ENCODE results near the gene VDAC1.
A peak's percentile ranks its signal among the peaks of the same experiment; 100 is the strongest.
"Not testable (repeated sequence)": the region's sequence is repeated elsewhere in the genome, so short reads cannot be mapped to it uniquely, and the experiment has no call there.

The VDAC1 gene, protein sequence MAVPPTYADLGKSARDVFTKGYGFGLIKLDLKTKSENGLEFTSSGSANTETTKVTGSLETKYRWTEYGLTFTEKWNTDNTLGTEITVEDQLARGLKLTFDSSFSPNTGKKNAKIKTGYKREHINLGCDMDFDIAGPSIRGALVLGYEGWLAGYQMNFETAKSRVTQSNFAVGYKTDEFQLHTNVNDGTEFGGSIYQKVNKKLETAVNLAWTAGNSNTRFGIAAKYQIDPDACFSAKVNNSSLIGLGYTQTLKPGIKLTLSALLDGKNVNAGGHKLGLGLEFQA

DNA sequence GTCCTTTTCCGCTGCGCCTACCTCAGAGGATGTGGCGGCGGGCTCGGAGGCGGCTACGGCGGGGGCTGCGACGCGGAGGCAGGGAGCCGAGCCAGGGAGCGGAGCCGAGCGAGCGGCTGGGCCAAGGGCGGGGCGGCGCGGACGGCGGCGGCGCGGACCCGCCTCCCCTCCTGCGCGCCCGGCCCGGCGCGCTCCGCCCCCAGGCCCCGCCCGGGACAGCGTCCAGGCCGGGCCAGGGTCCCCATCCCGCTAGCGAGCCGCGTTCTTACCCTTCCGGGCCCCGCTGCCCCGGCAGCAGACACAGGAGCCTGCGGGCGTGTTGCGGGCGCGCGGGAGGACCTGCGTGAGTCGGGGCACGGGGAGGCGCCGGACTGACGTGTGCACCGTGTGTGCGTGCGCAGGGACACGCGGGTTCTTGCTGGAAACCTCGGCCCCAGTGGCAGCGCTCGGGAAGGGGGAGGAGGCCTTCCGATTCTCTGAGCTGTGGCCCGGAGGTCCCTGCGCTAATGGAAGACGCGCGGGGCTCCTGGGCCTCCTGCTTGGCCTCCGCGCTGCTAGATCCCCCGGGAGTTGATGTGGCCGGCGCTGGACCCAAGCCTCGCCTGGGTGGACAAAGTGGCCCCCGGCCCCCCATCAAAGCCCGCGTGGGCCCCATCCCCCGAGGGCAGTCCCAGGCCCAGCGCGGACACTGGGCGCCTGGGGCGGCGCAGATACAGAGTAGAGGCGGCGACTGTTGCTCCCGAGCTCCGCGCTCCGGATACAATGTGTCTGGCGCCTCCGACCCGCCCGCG, at the start of gene VDAC1:
TSS of gene VDAC1 (minus strand) at position 350 of the 791 bp plus-strand sequence. CDS start 11,963 bp downstream, outside the sequence.
- DNase-seq = peak; percentile 8

DNA sequence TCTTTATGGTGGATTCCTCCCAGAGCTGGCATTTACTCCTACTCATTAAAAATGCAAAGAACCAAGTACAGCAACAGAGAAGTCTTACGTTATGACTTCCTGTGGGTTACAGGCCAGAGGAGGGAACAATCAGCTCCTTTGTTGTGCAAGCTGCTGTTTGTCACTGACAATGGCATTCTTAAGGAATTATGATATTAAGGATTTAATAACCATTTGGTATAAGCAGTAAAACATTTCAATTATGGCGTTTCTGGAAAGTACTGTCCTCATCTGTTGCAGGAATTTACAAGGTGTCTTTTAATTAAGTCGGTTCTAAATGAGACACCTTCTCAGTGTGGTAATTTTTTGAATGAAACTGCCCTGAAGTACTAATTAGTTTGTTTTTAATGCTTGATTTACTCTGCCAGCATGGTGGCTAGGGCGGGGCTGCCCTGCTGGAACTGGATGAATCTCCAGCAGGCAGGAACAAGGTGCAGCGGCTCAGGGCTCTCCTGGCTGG, 49.1 kb upstream of the VDAC1 start:
- no peak for DNase-seq

DNA sequence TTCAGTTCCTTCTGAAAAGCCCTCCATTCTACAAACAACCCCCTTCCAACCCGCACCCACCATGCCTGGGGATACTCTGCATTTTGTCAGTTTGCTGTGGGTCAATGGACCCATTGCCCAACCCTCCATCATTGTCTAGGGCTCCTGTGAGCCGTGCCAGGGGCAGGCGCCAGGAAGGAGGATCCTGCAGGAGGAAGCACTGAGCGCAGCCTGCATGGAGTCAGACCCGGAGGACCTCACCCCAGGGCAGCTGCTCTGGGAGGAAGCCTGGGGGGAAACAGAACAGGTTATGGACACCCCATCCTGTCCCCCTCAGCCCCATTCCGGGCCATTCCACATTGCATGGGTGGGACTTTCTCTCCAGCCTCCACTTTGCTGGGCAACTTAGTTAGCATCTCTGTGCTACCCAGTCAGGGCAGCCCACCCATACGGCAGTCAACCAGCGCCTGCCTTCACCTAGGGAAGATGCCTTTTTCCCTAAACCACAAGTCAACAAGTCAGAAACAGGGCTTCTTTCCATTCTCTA, 48.6 kb upstream of the VDAC1 start:
- no peak for DNase-seq

DNA sequence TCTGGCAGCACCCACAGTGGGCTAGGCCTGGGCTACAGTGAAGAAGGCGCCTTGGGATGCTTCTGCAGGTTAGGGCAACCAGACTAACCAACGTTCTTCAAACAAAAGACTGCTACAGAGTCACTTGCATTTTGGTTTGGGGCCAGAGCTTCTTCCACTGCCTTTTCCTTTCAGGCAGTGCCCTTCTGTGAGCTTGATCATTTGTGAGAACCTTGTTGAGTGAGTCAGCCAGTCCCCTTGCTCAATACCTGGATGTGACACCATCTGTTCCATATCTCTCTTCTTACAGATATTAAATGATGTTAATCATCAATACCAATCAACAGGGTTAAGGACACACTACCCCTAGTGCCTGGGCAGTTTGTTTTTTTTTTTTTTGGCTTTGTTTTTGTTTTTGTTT, 46.5 kb upstream of the VDAC1 start:
- no peak for DNase-seq

DNA sequence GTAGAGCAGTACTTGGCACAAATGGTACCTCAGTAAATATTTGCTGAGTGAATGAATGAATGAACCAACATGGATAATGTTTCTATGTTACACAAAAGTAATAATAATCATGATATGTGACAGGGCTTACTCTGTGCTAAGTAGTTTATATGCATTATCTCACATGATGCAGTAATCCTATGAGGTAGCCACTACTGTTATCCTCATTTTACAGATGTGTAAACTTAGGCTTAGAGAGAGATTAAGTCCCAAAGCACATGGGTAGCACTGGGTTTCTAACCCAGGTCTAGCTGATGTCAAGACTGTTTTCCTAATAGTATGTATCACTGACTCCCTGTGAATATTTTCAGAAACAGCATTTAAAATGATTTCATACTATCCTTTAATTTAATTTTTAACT, 44.1 kb upstream of the VDAC1 start:
- no peak for DNase-seq

DNA sequence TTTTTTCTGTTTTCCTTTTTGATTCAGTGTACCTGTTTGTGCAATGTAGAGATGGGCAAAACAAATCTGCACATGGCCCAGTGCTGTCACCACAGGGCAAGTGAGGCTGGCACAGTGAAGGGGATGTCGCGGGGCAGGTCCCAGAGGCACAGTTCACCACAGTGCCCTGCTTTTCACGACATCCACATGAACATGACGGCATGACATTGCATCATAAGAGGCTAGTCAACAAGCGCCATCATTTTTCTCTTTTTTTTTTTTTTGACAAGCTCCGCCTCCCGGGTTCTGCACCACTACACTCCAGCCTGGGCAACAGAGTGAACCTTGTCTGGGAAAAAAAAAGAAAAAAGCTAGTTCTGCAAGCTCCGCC, 42.9 kb upstream of the VDAC1 start:
- no peak for DNase-seq

DNA sequence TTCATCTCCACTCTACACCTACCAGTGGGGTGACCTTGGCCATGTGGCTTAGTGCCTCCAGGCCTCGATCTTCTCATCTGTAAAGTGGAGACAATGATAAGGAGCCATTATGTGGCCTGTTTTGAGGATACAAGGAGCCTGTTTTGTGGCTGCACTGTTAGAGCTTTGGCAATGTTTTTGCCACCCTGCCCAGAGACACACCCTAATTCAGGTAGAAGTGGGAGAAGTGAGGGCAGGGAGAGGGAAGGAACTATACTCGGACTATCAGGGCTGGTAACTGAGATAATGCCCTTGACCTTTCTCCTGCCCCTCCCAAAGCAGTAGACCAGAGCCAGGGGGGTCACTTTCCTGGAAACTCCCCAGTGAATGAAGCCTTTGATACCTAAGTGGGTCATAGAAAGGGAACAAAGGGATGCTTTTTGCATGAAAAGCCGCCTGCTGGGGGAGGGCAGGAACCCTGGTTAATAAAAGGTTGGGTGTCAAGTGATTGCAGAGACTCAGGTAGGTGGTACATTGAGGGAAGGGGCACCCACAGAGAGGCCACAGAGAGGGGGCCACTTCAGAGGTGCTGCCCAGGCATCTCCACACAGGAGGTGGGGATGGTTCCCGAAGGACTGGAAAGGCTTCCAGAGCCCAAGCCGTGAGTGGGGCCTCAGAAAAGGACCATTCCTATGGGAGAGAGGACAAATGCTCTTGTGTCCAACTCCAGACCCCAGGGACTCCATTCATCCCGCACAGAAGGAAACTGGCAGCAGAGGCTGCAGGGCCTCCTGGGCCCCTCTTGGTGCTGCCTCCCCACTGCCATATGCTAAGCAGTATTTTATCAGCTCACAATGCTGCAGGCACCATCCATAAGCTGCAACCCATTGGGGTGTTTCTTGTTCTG, 42.3 kb upstream of the VDAC1 start:
- DNase-seq = no peak

DNA sequence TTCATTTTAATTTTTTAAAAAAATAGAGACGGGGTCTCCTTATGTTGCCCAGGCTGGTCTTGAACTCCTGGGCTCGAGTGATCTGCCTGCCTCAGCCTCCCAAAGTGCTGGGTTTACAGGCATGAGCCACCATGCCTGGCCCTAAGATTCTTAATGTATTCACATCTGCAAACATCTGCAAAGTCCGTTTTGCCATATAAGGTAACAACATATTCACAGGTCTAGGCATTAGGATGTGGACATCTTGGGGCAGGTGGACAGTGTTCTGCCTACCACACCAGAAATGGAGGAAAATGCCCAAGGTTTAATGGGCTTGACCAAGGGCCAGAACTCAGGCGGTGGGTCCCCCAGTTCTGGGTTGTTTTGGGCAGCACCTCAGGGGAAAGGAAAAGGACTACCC, 41.6 kb upstream of the VDAC1 start:
- no peak for DNase-seq

DNA sequence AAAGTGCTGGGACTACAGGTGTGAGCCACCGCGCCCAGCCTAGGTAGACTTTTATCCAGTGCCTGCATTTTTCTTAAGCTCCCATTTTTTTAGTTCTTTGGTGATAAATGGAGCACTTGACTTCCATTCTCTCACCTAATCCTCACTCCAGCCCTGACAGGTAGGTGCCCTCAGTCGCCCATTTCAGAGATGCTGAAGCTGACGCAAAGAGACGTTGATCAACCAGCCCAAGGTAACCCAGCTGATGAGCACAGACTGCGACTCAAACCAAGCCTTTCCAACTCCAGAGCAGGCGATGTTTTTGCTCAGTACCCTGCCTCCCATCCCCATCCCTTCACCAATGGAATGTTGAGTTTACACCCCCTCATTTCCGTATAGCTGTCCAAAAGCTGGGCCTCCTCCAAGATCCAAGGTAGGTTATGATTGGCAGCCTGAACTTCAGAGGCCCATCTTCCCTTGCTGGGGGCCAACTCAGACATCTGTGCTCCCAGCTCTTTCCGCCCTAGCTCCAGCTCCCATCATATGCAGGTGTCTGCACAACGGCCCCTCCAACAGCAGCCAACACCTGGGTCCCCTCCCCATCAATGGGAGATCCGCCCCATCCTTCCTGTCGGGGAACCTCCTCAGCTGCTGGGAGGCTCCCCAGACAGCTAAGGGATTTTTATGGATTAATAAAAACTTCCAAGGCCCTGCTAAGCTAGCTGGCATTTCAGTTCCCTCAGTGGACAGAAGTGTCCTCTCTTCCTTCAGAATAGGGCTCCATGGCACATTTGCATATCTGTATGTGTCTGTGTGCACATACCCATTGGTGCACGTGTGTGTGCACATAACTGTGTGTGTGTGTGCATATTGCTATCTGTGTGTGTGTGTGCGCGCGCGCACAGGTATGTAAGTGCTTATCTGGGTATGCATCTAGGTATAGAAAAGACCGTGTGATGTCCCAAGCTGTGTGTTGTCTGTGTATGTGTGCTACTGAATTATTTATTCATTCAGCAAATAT, 39.3 kb upstream of the VDAC1 start:
- DNase-seq = no peak

DNA sequence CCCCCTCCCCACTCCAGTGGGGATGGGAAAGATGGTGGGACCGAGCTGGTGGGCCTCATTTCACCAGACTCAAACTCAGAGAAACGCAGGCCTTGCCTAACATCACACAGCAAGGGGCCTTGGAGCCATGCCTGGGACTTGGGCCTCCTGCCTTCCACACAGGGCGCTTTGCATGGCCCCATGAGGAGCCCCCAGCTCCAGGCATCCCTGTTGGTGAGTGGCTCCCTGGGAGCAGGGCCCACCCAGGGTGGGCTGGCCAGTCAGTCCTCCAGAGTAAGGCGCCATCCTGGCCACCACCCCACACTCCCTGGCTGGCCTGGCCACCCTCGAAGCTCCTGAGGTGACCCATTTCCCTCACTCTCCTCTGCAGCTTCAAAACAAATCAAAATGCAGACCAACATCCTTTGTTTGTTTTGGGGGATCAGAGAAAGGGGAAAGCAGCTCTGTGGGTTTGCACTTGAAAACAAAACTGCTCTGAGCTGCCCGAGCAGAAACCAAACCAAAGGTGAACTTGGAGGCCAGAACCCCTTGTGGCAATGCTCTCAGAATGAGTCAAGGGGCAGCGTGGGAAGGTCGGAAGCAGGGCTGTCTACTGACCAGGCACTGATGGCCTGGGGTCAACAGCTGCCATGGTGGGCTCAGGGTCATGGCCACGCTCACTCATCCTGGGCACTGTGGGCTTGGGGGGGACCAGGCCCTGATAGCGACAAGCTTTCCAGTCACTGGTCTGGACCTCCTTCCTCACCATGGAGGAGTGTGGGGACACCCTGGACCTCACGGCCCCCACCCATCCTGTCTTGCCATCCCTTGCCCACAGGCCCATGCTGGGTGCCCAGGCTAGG, 37.0 kb upstream of the VDAC1 start:
- DNase-seq = no peak

DNA sequence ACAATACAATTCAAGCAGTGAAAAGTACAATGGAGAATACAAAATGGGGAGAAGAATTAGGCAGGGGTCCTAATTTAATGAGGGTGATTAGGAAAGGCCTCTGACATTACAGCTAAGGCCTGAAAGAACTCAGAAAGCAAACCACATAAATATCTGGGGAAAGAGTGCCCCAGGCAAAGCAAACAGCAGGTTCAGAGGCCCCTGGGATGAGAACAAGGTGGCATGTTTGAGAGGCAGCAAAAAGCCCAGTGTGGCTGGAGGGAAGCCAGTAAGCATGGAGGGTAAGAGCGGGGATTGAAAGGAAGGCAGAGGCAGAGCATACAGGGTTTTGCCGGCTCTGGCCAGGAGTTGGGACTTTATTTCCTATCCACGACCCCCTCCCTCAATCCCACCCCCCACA, 33.4 kb upstream of the VDAC1 start:
- no peak for DNase-seq

DNA sequence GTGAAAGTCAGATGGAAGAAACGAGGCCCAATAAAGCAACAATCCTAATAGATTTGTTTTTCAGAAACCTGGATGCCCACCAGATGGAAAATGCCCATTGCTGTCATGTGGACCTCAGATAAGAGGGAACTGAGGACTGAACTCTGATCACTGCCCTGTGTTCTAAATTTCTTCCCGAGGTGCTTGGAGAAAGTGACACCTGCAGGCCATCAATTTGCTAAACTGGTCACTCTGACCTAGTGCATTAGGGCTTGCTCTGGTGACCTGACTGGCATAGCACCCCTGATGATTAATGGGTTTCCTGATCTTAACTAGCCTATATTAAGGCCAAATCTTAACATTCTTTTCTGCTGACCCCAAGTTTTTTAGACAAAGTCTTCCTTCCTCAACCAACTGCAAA, 32.4 kb upstream of the VDAC1 start:
- no peak for DNase-seq

DNA sequence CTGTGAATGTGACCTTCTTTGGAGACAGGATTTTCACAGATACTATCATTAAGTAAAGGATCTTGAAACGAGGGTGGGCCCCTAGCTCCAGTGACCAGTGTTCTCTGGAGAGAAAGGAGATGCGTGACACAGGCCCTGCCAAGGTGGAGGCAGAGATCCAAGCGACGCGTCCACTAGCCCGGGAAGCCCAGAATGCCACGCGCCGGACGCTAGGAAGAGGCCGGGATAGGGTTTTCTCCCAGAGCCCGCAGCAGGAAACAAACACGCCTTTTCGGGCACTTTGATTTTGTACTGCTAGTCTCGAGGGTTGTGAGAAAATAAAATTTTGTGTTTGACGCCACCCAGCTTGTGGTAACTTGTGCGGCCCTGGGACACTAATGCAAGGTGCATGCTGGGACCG, 29.6 kb upstream of the VDAC1 start:
- DNase-seq = no peak

DNA sequence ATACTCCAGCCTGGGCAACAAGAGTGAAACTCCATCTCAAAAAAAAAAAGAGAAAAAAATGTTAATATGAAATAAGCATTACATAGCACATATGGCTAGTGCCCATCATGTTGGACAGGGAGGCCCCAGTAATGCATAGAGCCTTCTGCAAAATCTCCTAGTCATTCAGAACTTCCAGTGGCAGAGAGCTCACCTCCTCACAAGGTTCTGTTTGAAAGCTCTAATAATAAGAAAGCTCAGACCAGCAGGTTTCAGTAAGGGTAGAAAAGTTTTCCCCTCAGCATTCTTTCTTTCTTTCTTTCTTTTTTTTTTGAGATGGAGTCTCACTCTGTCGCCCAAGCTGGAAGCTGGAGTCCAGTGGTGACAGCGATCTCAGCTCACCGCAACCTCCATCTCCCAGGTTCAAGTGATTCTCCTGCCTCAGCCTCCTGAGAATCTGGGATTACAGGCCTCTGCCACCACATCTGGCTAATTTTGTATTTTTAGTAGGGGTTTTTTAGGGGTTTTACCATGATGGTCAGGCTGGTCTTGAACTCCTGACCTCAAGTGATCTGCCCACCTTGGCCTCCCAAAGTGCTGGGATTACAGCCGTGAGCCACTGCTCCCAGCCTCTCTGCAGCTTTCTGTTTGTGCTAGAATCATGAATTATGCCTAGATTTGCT, 25.7 kb upstream of the VDAC1 start:
- DNase-seq = not testable (repeated sequence)

DNA sequence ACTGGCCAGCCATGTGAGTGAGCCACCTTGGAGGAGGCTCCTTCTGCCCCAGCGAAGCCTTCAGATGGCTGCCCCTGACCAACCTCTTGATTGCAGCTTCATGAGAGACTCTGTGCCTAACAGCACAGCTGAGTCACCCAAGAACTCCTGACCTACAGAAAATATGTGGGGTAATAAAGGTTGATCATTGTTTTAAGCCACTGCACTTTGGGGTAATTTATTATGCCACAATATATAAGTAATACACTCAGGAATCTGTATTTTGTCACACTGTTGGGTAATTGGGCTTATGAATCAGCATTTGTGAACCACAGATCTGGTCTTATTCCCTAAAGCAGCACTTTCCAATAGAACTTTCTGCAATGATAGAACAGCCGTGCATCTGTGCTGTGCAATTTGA, 24.4 kb upstream of the VDAC1 start:
- no peak for DNase-seq

DNA sequence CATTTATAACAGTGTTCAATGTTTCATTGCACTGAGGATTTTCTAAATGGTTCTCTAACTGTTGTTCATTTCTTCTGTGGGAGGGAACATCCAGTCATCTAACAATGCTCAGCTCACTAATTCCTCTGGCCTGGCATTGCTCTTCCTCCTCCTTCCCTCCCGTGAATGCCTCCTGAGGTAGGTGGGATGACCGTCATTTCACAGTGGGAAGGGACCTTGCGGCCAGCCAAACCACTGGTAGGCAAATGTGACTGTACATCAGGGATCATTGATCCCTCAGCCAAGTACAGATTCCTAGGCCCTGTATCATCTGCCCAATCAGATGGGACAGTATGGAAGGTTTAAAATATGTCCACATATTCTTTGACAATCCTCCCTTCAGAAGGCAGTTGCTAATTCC, 23.7 kb upstream of the VDAC1 start:
- no peak for DNase-seq

DNA sequence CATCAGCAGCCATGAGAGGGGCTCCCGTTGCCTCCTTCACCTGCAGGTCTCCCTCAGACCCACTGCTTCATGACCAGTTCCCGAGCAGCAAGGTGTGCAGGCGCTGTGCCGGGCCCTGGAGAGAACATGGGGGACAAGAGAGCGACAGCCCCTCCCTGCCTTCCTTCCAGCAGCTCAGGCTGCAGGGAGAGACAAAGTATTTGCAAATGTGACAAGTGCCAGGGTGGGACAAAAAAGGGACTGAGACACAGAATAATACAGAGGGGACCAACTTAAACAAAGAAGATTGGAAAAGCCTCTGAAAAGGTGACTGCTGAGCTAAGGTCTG, 22.5 kb upstream of the VDAC1 start:
- no peak for DNase-seq

DNA sequence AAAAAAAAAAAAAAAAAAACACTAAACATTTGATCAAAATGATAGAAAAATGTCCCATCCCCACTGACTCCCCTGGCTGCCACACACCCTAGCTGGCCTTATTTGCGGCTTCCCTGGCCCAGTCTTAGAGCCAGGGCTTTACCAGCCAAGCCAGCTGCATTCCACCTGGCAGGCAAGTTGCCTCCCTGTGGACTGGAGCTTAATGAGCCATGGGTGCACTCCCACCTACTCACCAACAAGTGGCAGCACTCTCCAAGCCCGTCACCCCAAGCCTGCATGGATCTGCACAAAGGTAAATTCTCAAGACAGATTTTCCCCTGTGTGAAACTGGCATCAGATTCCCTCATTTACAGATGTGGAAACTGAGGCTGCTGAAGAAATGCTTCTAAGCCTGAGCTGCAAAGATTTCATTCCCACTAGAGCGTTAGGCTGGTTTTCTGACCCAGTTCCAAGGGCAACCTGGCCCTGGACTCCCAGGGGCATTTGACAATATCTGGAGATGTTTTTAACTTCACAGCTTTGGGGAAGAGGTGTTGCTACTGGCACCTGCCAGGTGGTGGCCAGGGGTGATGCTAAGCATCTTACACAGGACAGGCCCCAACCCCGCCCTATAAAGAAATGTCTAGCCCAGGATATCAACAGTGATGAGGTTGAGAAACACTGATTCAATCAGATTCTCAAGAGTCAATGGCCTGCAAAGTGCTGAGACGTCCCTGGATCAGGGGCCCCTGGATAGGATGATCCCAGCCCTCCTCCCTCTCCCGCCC, 21.9 kb upstream of the VDAC1 start:
- DNase-seq = no peak

DNA sequence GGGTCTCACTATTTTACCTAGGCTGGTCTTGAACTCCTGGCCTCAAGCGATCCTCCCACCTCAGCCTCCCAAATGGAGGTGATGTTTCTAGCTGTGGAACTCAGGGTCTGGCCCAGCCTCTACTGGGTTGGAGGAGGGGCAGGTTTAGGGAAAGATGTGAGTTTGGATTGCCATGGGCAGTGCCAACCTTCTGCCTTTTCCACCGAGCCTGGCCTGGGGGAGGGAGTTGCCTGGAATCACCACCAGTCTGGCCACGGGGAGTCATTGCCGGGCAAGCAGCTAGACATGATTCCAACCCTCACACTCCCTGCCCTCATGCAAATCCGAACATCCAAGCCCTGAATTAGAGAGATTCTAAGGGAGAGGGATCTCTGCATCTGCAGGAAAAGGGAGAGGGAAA, 21.0 kb upstream of the VDAC1 start:
- DNase-seq = no peak

DNA sequence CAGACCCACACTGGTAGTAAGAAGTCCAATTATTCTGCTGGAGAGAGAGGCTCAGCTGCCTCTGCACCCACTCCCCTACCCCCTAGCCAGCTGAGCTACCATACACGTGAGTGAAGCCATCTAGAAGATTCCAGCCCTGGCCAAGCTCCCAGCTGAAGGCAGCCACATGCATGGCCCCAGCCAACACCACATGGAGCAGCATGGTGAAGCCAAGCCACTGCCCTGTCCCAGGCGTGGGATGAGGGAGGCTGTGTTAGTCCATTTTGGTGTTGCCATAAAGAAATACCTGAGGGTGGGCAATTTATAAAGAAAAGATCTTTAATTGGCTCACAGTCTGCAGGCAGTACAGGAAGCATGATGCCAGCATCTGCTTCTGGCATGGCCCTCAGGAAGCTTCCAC, 20.0 kb upstream of the VDAC1 start:
- no peak for DNase-seq

Measured in NCI-H1417 treated with DMSO at 0.1 percent for 48 hours (cell line).